OCI-LY1 (cell line): ENCODE measurements around the gene FKBP4.

ENCODE experiments used
- CTCF ChIP-seq: fragments of 200-600 bp; sonication (generic), shearing (Covaris generic); IDR thresholded peaks from 2 replicates; pipeline ENCODE4 v1.5.1; 2017; ENCODE audit warnings: mild to moderate bottlenecking, antibody characterized with exemption, low read length, moderate library complexity, mixed read lengths
- EZH2 ChIP-seq: fragments of 200-600 bp; sonication (generic), shearing (Covaris generic); IDR thresholded peaks from 2 replicates; pipeline ENCODE4 v1.8.0; 2017; ENCODE audit warnings: borderline replicate concordance, mixed run types, mild to moderate bottlenecking, antibody characterized with exemption, low read length, moderate library complexity, mixed read lengths

- TF ChIP-seq CTCF: no peak
- TF ChIP-seq EZH2: no peak
Observed at GRCh38 chr12:2826721-2827515, 32.1 kb downstream of the FKBP4 start.
